Measurements from ENCODE around the gene PTGIR. TPM values are rescaled to one million over a fixed set of nuclear protein-coding genes. Genes with fewer than 3 reads are reported as not detected.
A peak's percentile ranks its signal among the peaks of the same experiment; 100 is the strongest.

PTGIR gene
- total and polyA plus RNA-seq, 8 donors = 0.56 to 4.6 (median 2.6) TPM

GRCh38 chr19:46622118-46622446 is 2.8 kb downstream of the PTGIR start:
- intact Hi-C loops (cut with DNase I) = no loop called here
- peaks cover 8 to 16% (median 11%) of the 10 kb centered on the region in 3 donors for H3K4me1 ChIP-seq
- DNase-seq = peak in 1 of 6 donors; percentile 27

GRCh38 chr19:46621191-46622117 is 3.4 kb downstream of the PTGIR start:
- FAIRE-seq = no peak
- WGBS, 2 donors = 67 to 68% methylated on average over 32 of the region's 32 CpGs
- DNase-seq = peak in 2 of 6 donors; percentile 43 to 60
- Histone ChIP-seq H3K4me3 (peak overlapping the region in 1 of 4 donors; percentile 18), H3K4me1 (peaks cover 13 to 22% (median 15%) of the 10 kb centered on the region in 3 donors), H3K36me3 (no peaks in the 10 kb centered on the region), H3K9me3 (no peaks in the 10 kb centered on the region), H3K27ac (no peak overlapping the region), H3K27me3 (no peaks in the 10 kb centered on the region)
- no peak for ATAC-seq
- TF ChIP-seq CTCF (IDR thresholded peaks at IDR 0.05) = no peak
- intact Hi-C loops (cut with DNase I) = no loop called here

More at GRCh38 chr19:46622118-46622446, 2.8 kb downstream of the PTGIR start:
- Histone ChIP-seq H3K4me3 (peak overlapping the region in 1 of 4 donors; percentile 18), H3K27me3 (no peaks in the 10 kb centered on the region), H3K9me3 (no peaks in the 10 kb centered on the region), H3K27ac (no peak overlapping the region), H3K36me3 (no peaks in the 10 kb centered on the region)
- ATAC-seq = no peak
- 56 to 57% methylated on average over 7 of the region's 7 CpGs for WGBS, 2 donors
- no peak for FAIRE-seq
- TF ChIP-seq CTCF (IDR thresholded peaks at IDR 0.05) = no peak

GRCh38 chr19:46620716-46621115 is 4.2 kb downstream of the PTGIR start:
- intact Hi-C loops (cut with DNase I) = no loop called here
- DNase-seq (peak in 2 of 6 donors; percentile 28 to 29), ATAC-seq (no peak), FAIRE-seq (no peak)
- no peak overlapping the region for H3K27ac ChIP-seq
- WGBS, 2 donors = 75 to 82% methylated on average over 6 of the region's 6 CpGs
- no peaks in the 10 kb centered on the region for H3K9me3 ChIP-seq
- H3K27me3 ChIP-seq = no peaks in the 10 kb centered on the region
- H3K4me1 ChIP-seq = peaks cover 13 to 24% (median 15%) of the 10 kb centered on the region in 3 donors
- no peak for TF ChIP-seq CTCF (IDR thresholded peaks at IDR 0.05)
- H3K4me3 ChIP-seq = no peak overlapping the region
- H3K36me3 ChIP-seq = no peaks in the 10 kb centered on the region

DNA sequence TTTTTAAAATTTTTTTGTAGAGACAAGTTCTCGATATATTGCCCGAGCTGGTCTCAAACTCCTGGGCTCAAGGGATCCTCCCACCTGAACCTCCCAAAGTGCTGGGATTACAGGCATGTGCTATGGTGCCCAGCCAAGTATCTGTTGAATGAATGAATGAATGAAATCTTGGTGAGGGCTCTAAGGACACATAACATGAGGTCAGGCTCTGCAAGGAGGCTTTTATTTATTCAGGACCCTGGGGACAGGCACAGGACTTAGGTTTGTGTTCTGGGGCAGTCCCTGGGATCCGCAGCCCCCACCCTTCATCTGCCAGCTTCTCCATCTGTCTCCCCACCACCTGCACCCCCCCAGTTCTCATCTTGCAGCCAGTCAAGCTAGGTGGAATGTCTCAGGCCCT is 4.6 kb downstream of the PTGIR start:
- DNase-seq = no peak
- Histone ChIP-seq H3K4me1 (peaks cover 13 to 24% (median 15%) of the 10 kb centered on the region in 3 donors), H3K27ac (no peak overlapping the region), H3K4me3 (no peak overlapping the region), H3K36me3 (no peaks in the 10 kb centered on the region), H3K9me3 (no peaks in the 10 kb centered on the region), H3K27me3 (no peaks in the 10 kb centered on the region)
- 93 to 95% methylated on average over 3 of the region's 3 CpGs for WGBS, 2 donors
- ATAC-seq = no peak
- TF ChIP-seq CTCF (IDR thresholded peaks at IDR 0.05) = no peak
- intact Hi-C loops (cut with DNase I) = no loop called here
- no peak for FAIRE-seq
